ENCODE measurements around the gene SNX30. TPM values are rescaled to one million over a fixed set of nuclear protein-coding genes. Genes with fewer than 3 reads are reported as not detected.

The SNX30 gene
- total and polyA plus RNA-seq, 3 experiments from 2014 or later: 3.3 to 3.9 (median 3.7) TPM

GRCh38 chr9:112890106-112891081, 139.8 kb downstream of the SNX30 start, which contains the start of gene SLC46A2:
SLC46A2 (minus strand) TSS chr9:112890876; CDS start chr9:112890681, 195 bp downstream.
- CTCF ChIA-PET: no interaction called here
- no peak within 1 kb of the TSS for H3K27ac ChIP-seq (ENCODE audit: low read depth, low read length)
- POLR2A ChIA-PET: no interaction called here
- H3K36me3 ChIP-seq (ENCODE audit: insufficient read depth, low read length): no peaks in the 10 kb centered on the region
- Mint-ChIP-seq H3K27ac (peak within 1 kb of the TSS in 1 of 8 donors; percentile 63), H3K4me1 (no peaks in the 10 kb centered on the region), H3K4me3 (no peak within 1 kb of the TSS), H3K9me3 (no peaks in the 10 kb centered on the region), H3K27me3 (peaks cover 21 to 39% of the 10 kb centered on the region in 2 donors), H3K36me3 (no peaks in the 10 kb centered on the region)
- H3K9me3 ChIP-seq (ENCODE audit: low read length): no peaks in the 10 kb centered on the region
- no peak for DNase-seq
- no peak within 1 kb of the TSS for H3K4me3 ChIP-seq (ENCODE audit: low read length)
- H3K27me3 ChIP-seq (ENCODE audit: insufficient read depth, low read length, poor library complexity, severe bottlenecking): no peaks in the 10 kb centered on the region
- H3K4me1 ChIP-seq (ENCODE audit: insufficient read depth, low read length): no peaks in the 10 kb centered on the region

GRCh38 chr9:112891521-112891920, 141.0 kb downstream of the SNX30 start:
- Mint-ChIP-seq H3K9me3 (no peaks in the 10 kb centered on the region), H3K4me3 (no peak overlapping the region), H3K36me3 (peaks cover 0 to 5% (median 0%) of the 10 kb centered on the region in 3 donors), H3K27me3 (peaks cover 27 to 48% of the 10 kb centered on the region in 2 donors), H3K4me1 (no peaks in the 10 kb centered on the region), H3K27ac (no peak overlapping the region)
- DNase-seq: no peak
- Histone ChIP-seq H3K27me3 (ENCODE audit: insufficient read depth, low read length, poor library complexity, severe bottlenecking) (no peaks in the 10 kb centered on the region), H3K36me3 (ENCODE audit: insufficient read depth, low read length) (no peaks in the 10 kb centered on the region), H3K4me1 (ENCODE audit: insufficient read depth, low read length) (no peaks in the 10 kb centered on the region), H3K9me3 (ENCODE audit: low read length) (no peaks in the 10 kb centered on the region), H3K4me3 (ENCODE audit: low read length) (no peak overlapping the region), H3K27ac (ENCODE audit: low read depth, low read length) (no peak overlapping the region)
- ChIA-PET CTCF (no interaction called here), POLR2A (no interaction called here)

- Mint-ChIP-seq H3K4me1 (no peaks in the 10 kb centered on the region), H3K36me3 (peaks cover 0 to 5% (median 0%) of the 10 kb centered on the region in 3 donors), H3K27me3 (peaks cover 32 to 53% of the 10 kb centered on the region in 2 donors), H3K27ac (no peak overlapping the region), H3K9me3 (no peaks in the 10 kb centered on the region), H3K4me3 (no peak overlapping the region)
- H3K9me3 ChIP-seq (ENCODE audit: low read length): no peaks in the 10 kb centered on the region
- H3K27ac ChIP-seq (ENCODE audit: low read depth, low read length): no peak overlapping the region
- ChIA-PET POLR2A (no interaction called here), CTCF (interaction anchor here (0.8 to 1.1 kb wide), 2 partner anchors 10 to 49 kb away, joined by 3 read pairs; no protein-coding TSS in a partner anchor)
- no peaks in the 10 kb centered on the region for H3K36me3 ChIP-seq (ENCODE audit: insufficient read depth, low read length)
- H3K27me3 ChIP-seq (ENCODE audit: insufficient read depth, low read length, poor library complexity, severe bottlenecking): no peaks in the 10 kb centered on the region
- no peak overlapping the region for H3K4me3 ChIP-seq (ENCODE audit: low read length)
- no peaks in the 10 kb centered on the region for H3K4me1 ChIP-seq (ENCODE audit: insufficient read depth, low read length)
- no peak for DNase-seq
Observed at GRCh38 chr9:112892981-112893380, 142.4 kb downstream of the SNX30 start.

GRCh38 chr9:112894041-112894440, 143.5 kb downstream of the SNX30 start:
- Histone ChIP-seq H3K4me1 (ENCODE audit: insufficient read depth, low read length) (no peaks in the 10 kb centered on the region), H3K36me3 (ENCODE audit: insufficient read depth, low read length) (no peaks in the 10 kb centered on the region), H3K9me3 (ENCODE audit: low read length) (no peaks in the 10 kb centered on the region), H3K4me3 (ENCODE audit: low read length) (no peak overlapping the region), H3K27me3 (ENCODE audit: insufficient read depth, low read length, poor library complexity, severe bottlenecking) (no peaks in the 10 kb centered on the region), H3K27ac (ENCODE audit: low read depth, low read length) (no peak overlapping the region)
- Mint-ChIP-seq H3K27ac (no peak overlapping the region), H3K27me3 (peaks cover 34 to 64% of the 10 kb centered on the region in 2 donors), H3K4me1 (no peaks in the 10 kb centered on the region), H3K4me3 (no peak overlapping the region), H3K9me3 (no peaks in the 10 kb centered on the region), H3K36me3 (peaks cover 0 to 5% (median 0%) of the 10 kb centered on the region in 3 donors)
- POLR2A ChIA-PET: no interaction called here
- DNase-seq: no peak
- CTCF ChIA-PET: no interaction called here

GRCh38 chr9:112894699-112895098, 144.1 kb downstream of the SNX30 start:
- no peak overlapping the region for H3K4me3 Mint-ChIP-seq
- no peaks in the 10 kb centered on the region for H3K36me3 ChIP-seq (ENCODE audit: insufficient read depth, low read length)
- H3K36me3 Mint-ChIP-seq: peaks cover 0 to 5% (median 0%) of the 10 kb centered on the region in 3 donors
- DNase-seq: no peak
- H3K27me3 Mint-ChIP-seq: peaks cover 30 to 65% of the 10 kb centered on the region in 2 donors
- no peaks in the 10 kb centered on the region for H3K9me3 ChIP-seq (ENCODE audit: low read length)
- ChIA-PET POLR2A (no interaction called here), CTCF (no interaction called here)
- no peaks in the 10 kb centered on the region for H3K4me1 Mint-ChIP-seq
- no peak overlapping the region for H3K4me3 ChIP-seq (ENCODE audit: low read length)
- no peaks in the 10 kb centered on the region for H3K27me3 ChIP-seq (ENCODE audit: insufficient read depth, low read length, poor library complexity, severe bottlenecking)
- no peaks in the 10 kb centered on the region for H3K4me1 ChIP-seq (ENCODE audit: insufficient read depth, low read length)
- H3K27ac ChIP-seq (ENCODE audit: low read depth, low read length): no peak overlapping the region
- no peak overlapping the region for H3K27ac Mint-ChIP-seq
- H3K9me3 Mint-ChIP-seq: no peaks in the 10 kb centered on the region

GRCh38 chr9:112896131-112896530, 145.6 kb downstream of the SNX30 start:
- Histone ChIP-seq H3K4me1 (ENCODE audit: insufficient read depth, low read length) (no peaks in the 10 kb centered on the region), H3K4me3 (ENCODE audit: low read length) (no peak overlapping the region), H3K36me3 (ENCODE audit: insufficient read depth, low read length) (no peaks in the 10 kb centered on the region), H3K27ac (ENCODE audit: low read depth, low read length) (no peak overlapping the region), H3K27me3 (ENCODE audit: insufficient read depth, low read length, poor library complexity, severe bottlenecking) (no peaks in the 10 kb centered on the region), H3K9me3 (ENCODE audit: low read length) (no peaks in the 10 kb centered on the region)
- no peak overlapping the region for H3K4me3 Mint-ChIP-seq
- ChIA-PET POLR2A (no interaction called here), CTCF (no interaction called here)
- no peaks in the 10 kb centered on the region for H3K4me1 Mint-ChIP-seq
- H3K36me3 Mint-ChIP-seq: peaks cover 0 to 5% (median 0%) of the 10 kb centered on the region in 3 donors
- H3K27ac Mint-ChIP-seq: no peak overlapping the region
- no peak for DNase-seq
- no peaks in the 10 kb centered on the region for H3K9me3 Mint-ChIP-seq
- peaks cover 28 to 64% of the 10 kb centered on the region in 2 donors for H3K27me3 Mint-ChIP-seq

- DNase-seq: no peak
- Mint-ChIP-seq H3K9me3 (no peaks in the 10 kb centered on the region), H3K27me3 (peaks cover 22 to 52% of the 10 kb centered on the region in 2 donors), H3K36me3 (peaks cover 0 to 5% (median 0%) of the 10 kb centered on the region in 3 donors), H3K4me3 (no peak overlapping the region), H3K27ac (peak overlapping the region in 1 of 8 donors; percentile 31), H3K4me1 (no peaks in the 10 kb centered on the region)
- H3K27me3 ChIP-seq (ENCODE audit: insufficient read depth, low read length, poor library complexity, severe bottlenecking): no peaks in the 10 kb centered on the region
- no peaks in the 10 kb centered on the region for H3K9me3 ChIP-seq (ENCODE audit: low read length)
- no peak overlapping the region for H3K27ac ChIP-seq (ENCODE audit: low read depth, low read length)
- CTCF ChIA-PET: no interaction called here
- POLR2A ChIA-PET: no interaction called here
- no peaks in the 10 kb centered on the region for H3K4me1 ChIP-seq (ENCODE audit: insufficient read depth, low read length)
- no peaks in the 10 kb centered on the region for H3K36me3 ChIP-seq (ENCODE audit: insufficient read depth, low read length)
- H3K4me3 ChIP-seq (ENCODE audit: low read length): no peak overlapping the region
Observed at GRCh38 chr9:112898872-112899311, 148.3 kb downstream of the SNX30 start.

- no peak overlapping the region for H3K27ac Mint-ChIP-seq
- Histone ChIP-seq H3K27ac (ENCODE audit: low read depth, low read length) (no peak overlapping the region), H3K27me3 (ENCODE audit: insufficient read depth, low read length, poor library complexity, severe bottlenecking) (no peaks in the 10 kb centered on the region), H3K36me3 (ENCODE audit: insufficient read depth, low read length) (no peaks in the 10 kb centered on the region), H3K9me3 (ENCODE audit: low read length) (no peaks in the 10 kb centered on the region), H3K4me1 (ENCODE audit: insufficient read depth, low read length) (no peaks in the 10 kb centered on the region), H3K4me3 (ENCODE audit: low read length) (no peak overlapping the region)
- DNase-seq: no peak
- peaks cover 0 to 5% (median 0%) of the 10 kb centered on the region in 3 donors for H3K36me3 Mint-ChIP-seq
- H3K9me3 Mint-ChIP-seq: no peaks in the 10 kb centered on the region
- H3K27me3 Mint-ChIP-seq: peaks cover 20 to 47% of the 10 kb centered on the region in 2 donors
- H3K4me1 Mint-ChIP-seq: no peaks in the 10 kb centered on the region
- ChIA-PET POLR2A (no interaction called here), CTCF (no interaction called here)
- H3K4me3 Mint-ChIP-seq: no peak overlapping the region
Observed at GRCh38 chr9:112900488-112900887, 149.9 kb downstream of the SNX30 start.

Data from CD8-positive, alpha-beta memory T cell (primary cell).